PC-3 (cell line): ENCODE data around the gene PLAC9.

Experiments used
- CTCF ChIP-seq: fragments of 300-600 bp; sonication (generic); conservative IDR thresholded peaks from 2 replicates; pipeline ENCODE4 v1.5.1; 2017; ENCODE audit warnings: antibody characterized with exemption, low read depth, mild to moderate bottlenecking, low read length
- EZH2 ChIP-seq: fragments of 300-600 bp; sonication (generic); IDR thresholded peaks from one replicate; pipeline ENCODE4 v1.6.1; 2017; ENCODE audit warnings: antibody characterized with exemption, mild to moderate bottlenecking, low read length; ENCODE audit not compliant: unreplicated experiment

DNA sequence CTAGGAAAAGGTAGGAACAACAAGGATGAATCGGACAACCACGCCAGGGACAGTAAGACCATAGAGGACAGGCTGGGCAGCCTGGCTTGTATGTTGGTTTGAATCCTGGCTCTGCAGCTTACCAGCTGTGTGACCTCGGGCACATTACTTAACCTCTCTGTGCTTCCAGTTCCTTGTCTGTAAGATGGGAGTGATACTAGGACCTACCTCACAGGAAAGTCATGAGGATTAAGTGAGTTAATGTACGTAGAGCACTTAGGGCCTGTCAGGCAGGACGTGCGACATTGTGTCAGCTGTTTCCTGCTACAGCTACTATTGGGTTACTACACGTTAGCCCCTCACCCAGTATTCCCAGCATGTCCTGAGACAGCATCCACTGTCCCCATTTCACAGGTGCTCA lies 32.1 kb downstream of the PLAC9 start:
- TF ChIP-seq EZH2 (no peak), CTCF (no peak)
